Activated CD4-positive, alpha-beta T cell treated with anti-CD3 and anti-CD28 coated beads for 4 hours (primary cell): ENCODE data around the gene LRFN3.
A peak's percentile ranks its signal among the peaks of the same experiment; 100 is the strongest.
"Not testable (repeated sequence)": the region's sequence is repeated elsewhere in the genome, so short reads cannot be mapped to it uniquely, and the experiment has no call there.

Source experiments
- DNase-seq, 2 donors: peaks; one replicate each; pipeline ENCODE4 v3.0.0-alpha.2; 2020

LRFN3 gene

GRCh38 chr19:35905178-35905727 is 30.9 kb upstream of the LRFN3 start:
- DNase-seq = no peak

GRCh38 chr19:35907377-35907745 is 28.8 kb upstream of the LRFN3 start:
- DNase-seq = no peak

GRCh38 chr19:35908010-35908441 is 28.1 kb upstream of the LRFN3 start, which contains the start of gene TYROBP:
Gene TYROBP (minus strand): TSS chr19:35908295. CDS start chr19:35908228, 67 bp downstream.
- DNase-seq = no peak

GRCh38 chr19:35908973-35909683 is 27.0 kb upstream of the LRFN3 start:
- no peak for DNase-seq

- no peak for DNase-seq
Observed at GRCh38 chr19:35909684-35910035, 26.5 kb upstream of the LRFN3 start.

GRCh38 chr19:35910355-35910754 is 25.8 kb upstream of the LRFN3 start:
- not testable (repeated sequence) for DNase-seq

- DNase-seq = no peak
Observed at GRCh38 chr19:35911173-35911572, 25.0 kb upstream of the LRFN3 start.

GRCh38 chr19:35911790-35912189 is 24.4 kb upstream of the LRFN3 start:
- no peak for DNase-seq

- no peak for DNase-seq
Observed at GRCh38 chr19:35913589-35913988, 22.6 kb upstream of the LRFN3 start.

- no peak for DNase-seq
Observed at GRCh38 chr19:35915443-35915842, 20.7 kb upstream of the LRFN3 start.

- DNase-seq = no peak
Observed at GRCh38 chr19:35919306-35919705, 16.9 kb upstream of the LRFN3 start.

- no peak for DNase-seq
Observed at GRCh38 chr19:35921012-35921411, 15.2 kb upstream of the LRFN3 start.

- no peak for DNase-seq
Observed at GRCh38 chr19:35925501-35925900, 10.7 kb upstream of the LRFN3 start.

- DNase-seq = no peak
Observed at GRCh38 chr19:35928507-35928906, 7.7 kb upstream of the LRFN3 start.

- no peak for DNase-seq
Observed at GRCh38 chr19:35929876-35930275, 6.3 kb upstream of the LRFN3 start.

- peak; percentile 98 to 99 for DNase-seq
Observed at GRCh38 chr19:35931161-35931873, 4.9 kb upstream of the LRFN3 start.

GRCh38 chr19:35931874-35932202 is 4.3 kb upstream of the LRFN3 start:
- no peak for DNase-seq

GRCh38 chr19:35932291-35932936 is 3.8 kb upstream of the LRFN3 start:
- DNase-seq = no peak

GRCh38 chr19:35936738-35937268 is 629 bp downstream of the LRFN3 start:
- no peak for DNase-seq

GRCh38 chr19:35937345-35938281 is 1.4 kb downstream of the LRFN3 start:
- no peak for DNase-seq

GRCh38 chr19:35938282-35939224 is 2.4 kb downstream of the LRFN3 start:
- no peak for DNase-seq
